ENCODE measurements around the gene MEIS2.

Gene MEIS2

DNA sequence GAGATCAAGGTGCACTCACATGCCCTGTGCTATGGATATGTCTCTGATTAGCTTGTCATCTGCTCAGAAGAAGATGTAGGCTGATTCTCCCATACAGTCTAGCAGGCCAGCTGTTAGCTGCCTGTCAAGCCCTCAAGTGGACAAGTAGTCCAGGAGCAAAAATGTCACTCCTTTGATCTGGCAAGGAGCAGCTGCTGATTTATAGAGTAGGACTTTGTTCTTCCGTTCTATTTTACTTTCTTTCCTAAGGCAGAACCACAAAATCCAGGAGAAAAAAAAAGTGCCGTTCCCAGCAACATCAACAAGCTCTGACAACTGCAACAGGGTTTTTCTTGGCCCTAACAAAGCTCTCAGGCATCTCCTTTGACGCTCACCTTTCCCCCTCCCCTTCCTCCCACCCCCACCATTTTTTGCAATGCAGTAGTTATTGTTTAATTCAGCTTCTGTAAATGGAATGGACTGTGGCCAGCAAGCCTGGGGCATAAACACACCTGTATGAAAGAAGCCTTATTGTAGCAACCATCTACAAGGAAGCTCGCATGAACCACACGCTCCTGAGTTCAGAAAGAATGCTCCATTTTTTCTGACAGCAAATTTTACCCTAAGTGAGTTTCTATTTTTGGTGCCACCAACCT lies 196.3 kb downstream of the MEIS2 start:
- no peak for FAIRE-seq

GRCh38 chr15:36903195-36903594 lies 197.2 kb downstream of the MEIS2 start:
- DNase-seq (ENCODE audit: low spot score) (no peak), FAIRE-seq (no peak)

More for the DNA sequence above, 196.3 kb downstream of the MEIS2 start:
- DNase-seq (ENCODE audit: low spot score) = no peak

GRCh38 chr15:36901012-36901411 lies 199.3 kb downstream of the MEIS2 start:
- DNase-seq (ENCODE audit: low spot score) (no peak), FAIRE-seq (no peak)

DNA sequence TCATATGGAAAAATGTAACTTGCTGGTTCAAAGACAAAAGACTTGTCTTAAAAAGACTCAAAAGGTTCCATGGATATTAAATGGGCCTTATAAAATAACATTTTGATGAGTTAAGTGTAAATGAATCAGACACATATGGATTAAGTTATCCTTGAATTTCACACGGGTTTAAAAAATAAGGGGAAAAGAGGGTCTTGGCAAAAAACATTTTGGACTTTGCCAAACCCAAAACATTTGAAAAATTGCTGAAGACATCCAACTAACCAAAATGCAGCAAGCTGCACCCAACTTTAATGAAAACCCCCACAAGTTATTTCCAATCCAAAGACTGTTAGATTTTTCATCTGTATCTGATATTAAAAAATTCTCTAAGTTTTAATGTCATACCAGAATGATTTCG lies 200.7 kb downstream of the MEIS2 start:
- DNase-seq (ENCODE audit: low spot score) (no peak), FAIRE-seq (no peak)

GRCh38 chr15:36898536-36899126 lies 201.7 kb downstream of the MEIS2 start:
- no peak for DNase-seq (ENCODE audit: low spot score)
- FAIRE-seq = no peak

DNA sequence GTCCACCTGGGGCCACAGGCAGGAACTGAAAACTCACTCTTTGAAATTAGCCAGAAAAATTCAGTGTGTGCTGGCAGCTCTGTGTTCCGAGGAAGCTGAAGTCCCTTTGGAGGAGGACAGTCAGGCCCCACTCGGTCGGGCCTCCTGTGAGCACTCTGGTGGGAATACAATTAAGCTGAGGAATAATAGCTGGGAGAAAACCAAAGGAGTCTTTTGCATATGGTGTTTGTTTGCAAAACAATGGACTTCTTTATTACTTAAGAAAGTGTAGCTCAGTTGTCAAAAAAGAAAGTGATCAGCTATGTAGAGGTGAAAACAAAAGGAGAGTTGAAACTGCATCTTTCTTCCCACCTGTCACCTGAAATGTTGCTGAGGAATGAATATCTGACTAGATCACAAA lies 202.5 kb downstream of the MEIS2 start:
- DNase-seq (ENCODE audit: low spot score) = no peak
- no peak for FAIRE-seq

DNA sequence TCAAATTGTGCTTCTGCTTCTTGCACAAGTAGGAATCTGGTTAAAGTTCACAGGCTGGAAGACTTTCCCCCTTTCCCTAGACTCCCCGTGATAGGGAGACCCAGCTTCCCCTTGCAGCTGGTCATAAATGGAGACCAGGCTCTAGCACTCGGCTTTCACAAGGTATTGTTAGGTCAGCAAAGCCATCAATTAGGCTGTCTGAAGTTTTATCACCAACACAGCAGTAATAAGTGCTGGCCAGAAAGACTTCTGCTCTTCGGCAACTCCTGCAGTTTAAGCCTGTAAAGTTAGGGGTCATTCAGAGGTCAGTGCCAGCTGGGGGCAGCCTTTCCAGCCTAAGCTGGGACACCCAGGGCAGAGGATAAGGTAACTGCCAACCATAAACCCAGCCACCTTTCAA lies 203.4 kb downstream of the MEIS2 start:
- DNase-seq (ENCODE audit: low spot score) (no peak), FAIRE-seq (no peak)

GRCh38 chr15:36894075-36894474 lies 206.3 kb downstream of the MEIS2 start:
- FAIRE-seq (no peak), DNase-seq (ENCODE audit: low spot score) (no peak)

- DNase-seq (ENCODE audit: low spot score) = no peak
- FAIRE-seq = no peak
Measured at GRCh38 chr15:36893276-36893675, 207.1 kb downstream of the MEIS2 start.

- FAIRE-seq (no peak), DNase-seq (ENCODE audit: low spot score) (no peak)
Measured at GRCh38 chr15:36888011-36888992, 212.0 kb downstream of the MEIS2 start.

DNA sequence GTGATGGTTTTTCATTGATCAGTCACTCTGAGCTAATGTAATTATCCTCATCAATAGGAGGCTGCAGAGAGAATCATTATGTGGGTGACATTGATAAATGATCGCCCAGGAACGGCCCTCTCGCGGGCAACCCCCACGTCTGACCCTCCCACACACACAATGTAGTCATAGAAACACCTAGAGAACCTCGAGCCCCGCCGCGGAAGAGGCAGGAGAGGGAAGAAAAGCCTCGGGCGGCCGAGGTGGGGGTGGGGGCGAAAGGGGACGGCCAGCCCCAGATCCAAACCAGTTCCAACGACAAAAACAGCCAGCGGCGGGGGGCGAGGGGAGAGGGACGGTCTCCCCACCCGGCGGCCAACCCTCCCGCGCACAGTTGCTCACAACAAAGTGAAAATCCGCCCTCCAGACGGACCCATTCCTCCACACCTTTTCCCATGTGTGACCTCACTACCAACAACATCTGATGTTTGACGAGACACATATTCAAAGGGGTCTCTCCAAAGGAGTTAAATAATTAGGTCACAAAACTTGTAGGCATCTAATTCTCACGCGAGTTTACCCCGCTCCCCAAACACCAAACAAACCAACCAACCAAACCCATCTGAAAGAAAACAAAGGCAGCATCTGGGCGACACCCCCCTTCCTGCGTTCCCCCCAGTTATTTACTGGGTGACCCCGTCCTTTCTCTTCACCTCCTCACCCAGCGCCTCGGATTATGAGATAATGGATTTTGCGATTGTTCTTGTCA lies 213.0 kb downstream of the MEIS2 start:
- no peak for FAIRE-seq
- DNase-seq (ENCODE audit: low spot score) = no peak

- FAIRE-seq (no peak), DNase-seq (ENCODE audit: low spot score) (no peak)
Measured at GRCh38 chr15:36886701-36887100, 213.6 kb downstream of the MEIS2 start.

DNA sequence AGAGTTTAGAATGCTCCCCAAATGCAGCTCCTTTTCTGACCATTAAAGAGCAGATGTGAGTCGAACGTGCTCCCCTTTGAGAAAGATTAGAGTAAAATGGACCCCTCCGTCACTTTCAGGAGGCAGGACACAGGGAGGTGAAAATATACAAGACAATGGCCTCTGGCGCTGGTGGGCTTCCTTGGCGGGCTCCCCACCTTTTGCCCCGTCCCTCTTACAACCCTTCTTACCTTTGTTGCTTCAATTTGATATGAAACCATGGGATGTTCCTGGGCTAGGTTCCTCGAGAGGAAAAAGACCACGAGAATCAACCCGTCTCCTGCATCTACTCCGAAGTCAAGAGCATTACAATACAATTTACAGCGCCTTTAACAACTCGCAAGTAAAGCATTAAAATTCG lies 214.2 kb downstream of the MEIS2 start:
- no peak for DNase-seq (ENCODE audit: low spot score)
- FAIRE-seq = no peak

DNA sequence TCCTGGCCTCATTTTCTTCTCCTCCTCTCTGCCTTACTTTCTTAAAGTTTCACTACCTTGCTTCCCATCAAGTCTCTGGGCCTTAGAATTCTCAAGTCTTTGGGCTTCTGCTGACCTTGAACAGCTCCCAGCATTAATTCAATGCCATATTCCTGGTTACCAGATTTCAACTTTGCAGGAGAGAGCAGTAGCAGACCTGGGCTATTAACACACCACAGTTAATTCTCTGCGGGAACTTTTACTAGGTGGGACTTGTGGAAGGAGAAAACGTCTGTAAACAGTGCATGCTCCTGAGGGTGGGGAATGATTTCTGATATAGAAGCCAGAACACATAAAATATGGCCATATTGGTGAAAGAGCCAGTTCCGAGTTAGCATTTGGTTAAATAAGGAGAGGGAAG lies 214.6 kb downstream of the MEIS2 start:
- no peak for DNase-seq (ENCODE audit: low spot score)
- no peak for FAIRE-seq

GRCh38 chr15:36884936-36885635 lies 215.3 kb downstream of the MEIS2 start:
- DNase-seq (ENCODE audit: low spot score) (no peak), FAIRE-seq (no peak)

DNA sequence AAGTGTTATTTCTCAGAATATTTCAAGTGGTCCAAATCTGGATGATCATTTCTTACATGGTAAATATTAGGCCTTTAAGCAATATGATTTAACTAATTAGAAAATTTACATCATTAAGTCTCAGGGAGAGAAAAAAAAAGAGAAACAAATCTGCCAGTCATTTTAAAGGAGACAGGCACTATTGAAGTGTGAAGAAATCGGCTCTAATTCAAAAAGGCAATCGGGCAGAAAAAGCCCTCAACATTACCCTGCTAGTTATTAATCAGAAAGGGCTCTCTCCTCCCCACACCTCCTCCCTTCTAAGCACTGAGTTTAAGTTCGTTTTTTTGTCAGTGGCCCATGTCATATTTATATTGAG lies 215.9 kb downstream of the MEIS2 start:
- FAIRE-seq (no peak), DNase-seq (ENCODE audit: low spot score) (no peak)

- peak; percentile 42 for DNase-seq (ENCODE audit: low spot score)
- no peak for FAIRE-seq
Measured at GRCh38 chr15:36883713-36884517, 216.4 kb downstream of the MEIS2 start.

DNA sequence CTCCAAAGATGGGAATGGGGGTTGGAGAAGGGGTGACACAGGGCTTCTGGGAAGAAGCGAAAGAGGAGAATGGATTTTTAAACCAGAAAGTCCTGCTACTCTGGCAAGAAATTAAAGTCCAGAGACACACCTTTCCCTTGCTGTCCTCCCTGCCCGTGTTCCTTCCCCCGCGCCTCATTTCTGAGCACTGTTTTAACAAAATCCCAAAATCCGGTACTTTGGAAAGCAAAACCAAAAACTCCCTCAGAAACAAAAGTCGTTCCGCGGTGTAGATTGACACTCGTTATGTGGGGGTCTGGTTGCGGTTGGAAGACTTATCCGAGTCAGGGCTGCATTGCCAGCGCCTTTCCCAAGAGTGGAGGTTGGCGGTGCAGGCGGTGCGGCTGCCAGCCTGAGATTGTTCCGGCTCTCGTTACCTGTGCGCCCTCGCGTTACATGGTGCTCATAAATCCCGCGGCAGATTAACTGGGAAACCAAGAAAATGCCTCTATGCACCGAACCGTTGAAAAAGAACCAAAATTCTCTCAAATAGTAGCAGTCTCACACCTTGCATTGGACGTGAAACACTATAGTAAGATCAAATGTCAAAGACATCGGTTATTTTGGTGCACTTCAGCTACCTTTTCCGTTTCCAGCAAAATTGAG lies 217.7 kb downstream of the MEIS2 start:
- DNase-seq (ENCODE audit: low spot score) (no peak), FAIRE-seq (no peak)

DNA sequence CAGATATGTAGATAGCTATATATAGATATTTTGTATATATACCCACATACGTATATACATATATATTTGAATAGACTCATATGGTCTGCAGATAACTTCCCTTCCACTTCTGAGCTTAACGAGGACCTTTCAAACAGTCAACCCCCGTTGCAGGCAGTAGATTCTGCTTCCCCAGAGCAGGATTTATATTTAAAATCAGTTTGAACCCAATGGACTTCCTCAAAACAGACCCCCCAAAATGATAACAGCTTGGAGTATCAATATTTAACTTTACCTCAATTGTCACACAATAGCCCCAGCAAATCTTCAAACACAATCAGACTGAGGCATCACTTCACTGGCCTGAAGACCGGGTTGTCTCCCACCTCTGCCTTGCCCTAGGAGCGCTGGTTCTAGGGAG lies 218.3 kb downstream of the MEIS2 start:
- DNase-seq (ENCODE audit: low spot score) (no peak), FAIRE-seq (no peak)

- no peak for FAIRE-seq
- no peak for DNase-seq (ENCODE audit: low spot score)
Measured at GRCh38 chr15:36881516-36881915, 218.8 kb downstream of the MEIS2 start.

Measured in RCC 7860 (cell line).